Vagina (tissue), 2 donors: ENCODE measurements around the gene ZDHHC18.

Experiments
- POLR2A ChIP-seq, 2 donors: fragments of 450-650 bp; IDR thresholded peaks; one replicate each; pipeline ENCODE4 v1.6.1; 2017; ENCODE audit warnings: antibody characterized with exemption in 2 of 2, mild to moderate bottlenecking in 2 of 2, moderate library complexity in 2 of 2
- POLR2AphosphoS5 ChIP-seq, 2 donors: sonication (generic); formaldehyde crosslinking; IDR thresholded peaks; one replicate each; pipeline ENCODE4 v1.9.0; 2017; ENCODE audit warnings: antibody characterized with exemption in 2 of 2, mild to moderate bottlenecking in 2 of 2, low read depth in 1 of 2; ENCODE audit not compliant: insufficient read depth in 1 of 2
- TF ChIP-seq, protein P1 (sequence below), 3 experiments: fragments of 450-650 bp in 2 of 3; fragments of 200-600 bp in 1 of 3; sonication (generic) in 1 of 3; IDR thresholded peaks; one replicate each; pipeline ENCODE4 v1.5.1; 2017 to 2019; ENCODE audit warnings: antibody characterized with exemption in 3 of 3, mild to moderate bottlenecking in 2 of 3, moderate library complexity in 2 of 3

- TF ChIP-seq POLR2A (IDR thresholded peaks at IDR 0.05) (no peak), POLR2AphosphoS5 (IDR thresholded peaks at IDR 0.05; ENCODE audit: insufficient read depth in 1 of 2, low read depth in 1 of 2) (no peak)
- TF ChIP-seq, protein P1, sequence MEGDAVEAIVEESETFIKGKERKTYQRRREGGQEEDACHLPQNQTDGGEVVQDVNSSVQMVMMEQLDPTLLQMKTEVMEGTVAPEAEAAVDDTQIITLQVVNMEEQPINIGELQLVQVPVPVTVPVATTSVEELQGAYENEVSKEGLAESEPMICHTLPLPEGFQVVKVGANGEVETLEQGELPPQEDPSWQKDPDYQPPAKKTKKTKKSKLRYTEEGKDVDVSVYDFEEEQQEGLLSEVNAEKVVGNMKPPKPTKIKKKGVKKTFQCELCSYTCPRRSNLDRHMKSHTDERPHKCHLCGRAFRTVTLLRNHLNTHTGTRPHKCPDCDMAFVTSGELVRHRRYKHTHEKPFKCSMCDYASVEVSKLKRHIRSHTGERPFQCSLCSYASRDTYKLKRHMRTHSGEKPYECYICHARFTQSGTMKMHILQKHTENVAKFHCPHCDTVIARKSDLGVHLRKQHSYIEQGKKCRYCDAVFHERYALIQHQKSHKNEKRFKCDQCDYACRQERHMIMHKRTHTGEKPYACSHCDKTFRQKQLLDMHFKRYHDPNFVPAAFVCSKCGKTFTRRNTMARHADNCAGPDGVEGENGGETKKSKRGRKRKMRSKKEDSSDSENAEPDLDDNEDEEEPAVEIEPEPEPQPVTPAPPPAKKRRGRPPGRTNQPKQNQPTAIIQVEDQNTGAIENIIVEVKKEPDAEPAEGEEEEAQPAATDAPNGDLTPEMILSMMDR (IDR thresholded peaks at IDR 0.05), result no peak
These were observed 5.9 kb downstream of the ZDHHC18 start for GRCh38 chr1:26832249-26832960.
